Endodermal cell (in vitro differentiated cells): ENCODE data around the gene SORCS2. TPM values are rescaled to one million over a fixed set of nuclear protein-coding genes. Genes with fewer than 3 reads are reported as not detected.

ENCODE experiments used
- DNase-seq: peaks from one replicate; pipeline ENCODE4 v3.0.0-alpha.2; 2017
- H3K27ac ChIP-seq: 2 replicates; pipeline ENCODE4 v1.5.1; 2013; ENCODE audit warnings: mild to moderate bottlenecking, low read depth, low read length, moderate library complexity
- H3K27me3 ChIP-seq: 2 replicates; pipeline ENCODE4 v1.6.1; 2013; ENCODE audit warnings: mild to moderate bottlenecking, low read length, moderate library complexity; ENCODE audit not compliant: insufficient read depth, control insufficient read depth, poor library complexity, severe bottlenecking
- H3K36me3 ChIP-seq: 2 replicates; pipeline ENCODE4 v1.7.0; 2013; ENCODE audit warnings: mild to moderate bottlenecking, low read length, moderate library complexity; ENCODE audit not compliant: control insufficient read depth, insufficient read depth
- H3K4me1 ChIP-seq: one replicate; pipeline ENCODE4 v1.7.0; 2013; ENCODE audit warnings: low read length; ENCODE audit not compliant: control insufficient read depth, insufficient read depth
- H3K4me3 ChIP-seq: 2 replicates; pipeline ENCODE4 v1.5.1; 2013; ENCODE audit warnings: mild to moderate bottlenecking, low read length, moderate library complexity
- H3K9ac ChIP-seq: 2 replicates; pipeline ENCODE4 v1.6.1; 2013; ENCODE audit warnings: mild to moderate bottlenecking, low read length, moderate library complexity; ENCODE audit not compliant: poor library complexity, severe bottlenecking; ENCODE audit errors: extremely low read depth
- H3K9me3 ChIP-seq: 2 replicates; pipeline ENCODE4 v1.6.1; 2013; ENCODE audit warnings: mild to moderate bottlenecking, low read length, moderate library complexity; ENCODE audit not compliant: control insufficient read depth
- H3K27ac Mint-ChIP-seq: 2 replicates; pipeline ENCODE4 v1.8.0; 2020; ENCODE audit warnings: mixed read lengths
- H3K27me3 Mint-ChIP-seq: 2 replicates; pipeline ENCODE4 v1.8.0; 2021; ENCODE audit warnings: mild to moderate bottlenecking, mixed read lengths; ENCODE audit not compliant: insufficient read depth
- H3K36me3 Mint-ChIP-seq: 2 replicates; pipeline ENCODE4 v1.8.0; 2020; ENCODE audit warnings: low read depth, mixed read lengths
- H3K4me1 Mint-ChIP-seq: 2 replicates; pipeline ENCODE4 v1.8.0; 2020; ENCODE audit warnings: mixed read lengths
- H3K4me3 Mint-ChIP-seq: 2 replicates; pipeline ENCODE4 v1.8.0; 2020; ENCODE audit warnings: mild to moderate bottlenecking, moderate library complexity, mixed read lengths
- H3K9me3 Mint-ChIP-seq: 2 replicates; pipeline ENCODE4 v1.8.0; 2020; ENCODE audit warnings: mild to moderate bottlenecking, mixed read lengths
- WGBS, 2 experiments: methylation state at CpG; one replicate each; pipeline versions ENCODE4 v1.1.5 to v1.1.7; 2013; ENCODE audit warnings: missing lambda C conversion rate in 2 of 2, mixed read lengths in 1 of 2; ENCODE audit not compliant: insufficient coverage in 1 of 2, insufficient read length in 1 of 2; 5-methylcytosine and 5-hydroxymethylcytosine counted together
- total RNA-seq, 2 donors: library from RNA; stranded (reverse); fragmentation: NEBNext Ultra II Directional in 1 of 2; extraction: Animal tissue kit (Norgen Biotek cat#: 25700) in 1 of 2; gene quantifications; 2 replicates in 1 of 2; 3 replicates in 1 of 2; pipeline ENCODE4 v1.2.1, GENCODE V29; 2021
- TF ChIP-seq, protein P1 (sequence below): fragments of 200-600 bp; sonication (generic); conservative IDR thresholded peaks from 2 replicates; pipeline ENCODE4 v1.5.0; 2021; ENCODE audit warnings: antibody characterized with exemption, mild to moderate bottlenecking

SORCS2 gene
- total RNA-seq, 2 donors from 2014 or later: 1.4 to 1.9 TPM

DNA sequence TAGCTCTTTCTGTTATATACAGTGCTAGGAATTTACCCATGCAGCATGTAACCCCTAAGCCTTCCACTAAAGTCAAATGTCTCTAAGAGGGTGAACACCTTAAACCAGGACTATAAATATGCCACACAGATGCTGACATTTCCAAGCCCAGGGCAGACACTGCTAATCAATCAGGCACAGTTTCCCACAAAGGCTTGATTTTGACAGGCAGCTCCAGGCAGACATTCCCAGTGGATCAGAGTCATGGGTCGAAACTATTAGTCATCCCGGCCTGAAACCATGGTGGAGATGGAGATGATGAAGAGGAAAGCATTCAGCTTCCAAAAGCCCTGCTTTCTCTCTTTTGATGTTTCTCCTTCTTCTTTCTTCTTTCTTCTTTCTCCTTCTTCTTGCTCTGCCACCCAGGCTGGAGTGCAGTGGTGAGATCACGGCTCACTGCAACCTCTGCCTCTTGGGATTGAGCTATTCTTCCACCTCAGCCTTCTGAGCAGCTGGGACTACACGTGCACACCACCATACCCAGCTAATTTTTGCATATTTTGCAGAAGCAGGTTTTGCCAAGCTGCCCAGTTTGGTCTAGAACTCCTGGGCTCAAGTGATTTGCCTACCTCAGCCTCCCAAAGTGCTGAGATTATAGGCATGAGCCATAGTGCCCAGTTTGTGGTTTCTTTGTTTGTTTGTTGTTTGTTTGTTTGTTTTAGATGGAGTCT, 21.0 kb upstream of the SORCS2 start:
- Histone ChIP-seq H3K4me3 (no peak overlapping the region), H3K9me3 (no peaks in the 10 kb centered on the region), H3K4me1 (no peaks in the 10 kb centered on the region), H3K27ac (no peak overlapping the region), H3K27me3 (no peaks in the 10 kb centered on the region), H3K36me3 (no peaks in the 10 kb centered on the region), H3K9ac (no peak overlapping the region)
- TF ChIP-seq, protein P1, sequence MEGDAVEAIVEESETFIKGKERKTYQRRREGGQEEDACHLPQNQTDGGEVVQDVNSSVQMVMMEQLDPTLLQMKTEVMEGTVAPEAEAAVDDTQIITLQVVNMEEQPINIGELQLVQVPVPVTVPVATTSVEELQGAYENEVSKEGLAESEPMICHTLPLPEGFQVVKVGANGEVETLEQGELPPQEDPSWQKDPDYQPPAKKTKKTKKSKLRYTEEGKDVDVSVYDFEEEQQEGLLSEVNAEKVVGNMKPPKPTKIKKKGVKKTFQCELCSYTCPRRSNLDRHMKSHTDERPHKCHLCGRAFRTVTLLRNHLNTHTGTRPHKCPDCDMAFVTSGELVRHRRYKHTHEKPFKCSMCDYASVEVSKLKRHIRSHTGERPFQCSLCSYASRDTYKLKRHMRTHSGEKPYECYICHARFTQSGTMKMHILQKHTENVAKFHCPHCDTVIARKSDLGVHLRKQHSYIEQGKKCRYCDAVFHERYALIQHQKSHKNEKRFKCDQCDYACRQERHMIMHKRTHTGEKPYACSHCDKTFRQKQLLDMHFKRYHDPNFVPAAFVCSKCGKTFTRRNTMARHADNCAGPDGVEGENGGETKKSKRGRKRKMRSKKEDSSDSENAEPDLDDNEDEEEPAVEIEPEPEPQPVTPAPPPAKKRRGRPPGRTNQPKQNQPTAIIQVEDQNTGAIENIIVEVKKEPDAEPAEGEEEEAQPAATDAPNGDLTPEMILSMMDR: no peak
- H3K36me3 Mint-ChIP-seq: no peaks in the 10 kb centered on the region
- no peak overlapping the region for H3K27ac Mint-ChIP-seq
- WGBS, 2 experiments: 69 to 87% methylated on average over 3 to 4 of the region's 4 CpGs
- H3K4me1 Mint-ChIP-seq: no peaks in the 10 kb centered on the region
- no peak overlapping the region for H3K4me3 Mint-ChIP-seq
- H3K27me3 Mint-ChIP-seq: peaks cover 2% of the 10 kb centered on the region
- no peak for DNase-seq
- H3K9me3 Mint-ChIP-seq: no peaks in the 10 kb centered on the region

DNA sequence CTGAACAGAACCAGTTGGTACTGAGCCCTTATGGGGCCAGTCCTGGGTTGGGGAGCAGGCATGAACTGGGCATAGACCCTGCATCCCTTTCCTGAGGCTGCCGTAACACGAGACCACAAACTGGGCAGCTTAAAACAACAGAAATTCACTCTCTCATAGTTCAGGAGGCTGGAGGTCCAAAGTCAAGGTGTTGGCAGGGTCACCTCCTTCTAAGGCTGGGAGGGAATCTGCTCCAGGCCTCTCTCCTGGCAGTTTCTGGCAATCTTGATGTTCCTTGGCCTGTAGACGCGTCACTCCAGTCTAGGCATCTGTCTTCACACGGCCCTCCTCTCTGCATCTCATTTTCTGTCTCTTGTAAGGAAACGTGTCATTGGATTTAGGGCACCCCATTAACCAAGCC, 19.8 kb upstream of the SORCS2 start:
- Histone ChIP-seq H3K36me3 (no peaks in the 10 kb centered on the region), H3K27me3 (no peaks in the 10 kb centered on the region), H3K4me1 (no peaks in the 10 kb centered on the region), H3K9me3 (no peaks in the 10 kb centered on the region), H3K4me3 (no peak overlapping the region), H3K9ac (no peak overlapping the region), H3K27ac (no peak overlapping the region)
- Mint-ChIP-seq H3K36me3 (no peaks in the 10 kb centered on the region), H3K4me3 (no peak overlapping the region), H3K4me1 (no peaks in the 10 kb centered on the region), H3K9me3 (no peaks in the 10 kb centered on the region), H3K27me3 (peaks cover 2% of the 10 kb centered on the region), H3K27ac (no peak overlapping the region)
- TF ChIP-seq, protein P1: no peak
- no peak for DNase-seq
- WGBS, 2 experiments: 95 to 96% methylated on average over 4 to 6 of the region's 6 CpGs

- Histone ChIP-seq H3K27me3 (no peaks in the 10 kb centered on the region), H3K36me3 (no peaks in the 10 kb centered on the region), H3K27ac (no peak overlapping the region), H3K9ac (no peak overlapping the region), H3K4me1 (no peaks in the 10 kb centered on the region), H3K9me3 (no peaks in the 10 kb centered on the region), H3K4me3 (no peak overlapping the region)
- DNase-seq: no peak
- Mint-ChIP-seq H3K36me3 (no peaks in the 10 kb centered on the region), H3K27me3 (peaks cover 2% of the 10 kb centered on the region), H3K4me3 (no peak overlapping the region), H3K9me3 (no peaks in the 10 kb centered on the region), H3K27ac (no peak overlapping the region), H3K4me1 (no peaks in the 10 kb centered on the region)
- TF ChIP-seq, protein P1: no peak
- 93 to 96% methylated on average over 9 to 13 of the region's 13 CpGs for WGBS, 2 experiments
Measured at GRCh38 chr4:7172946-7173345, 19.4 kb upstream of the SORCS2 start.
